Activated T-cell treated with anti-CD3 and anti-CD28 coated beads for 4 hours (primary cell): ENCODE data around the gene INTS1.
"Not testable (repeated sequence)": the region's sequence is repeated elsewhere in the genome, so short reads cannot be mapped to it uniquely, and the experiment has no call there.

Experiments
- DNase-seq: peaks from one replicate; pipeline ENCODE4 v3.0.0-alpha.2; 2020

The INTS1 gene

GRCh38 chr7:1531263-1531978 is 27.2 kb upstream of the INTS1 start:
- peak; percentile 31 for DNase-seq

- DNase-seq, result no peak
Observed at GRCh38 chr7:1530946-1531262, 26.7 kb upstream of the INTS1 start.

GRCh38 chr7:1529383-1530116 is 25.4 kb upstream of the INTS1 start:
- DNase-seq, result no peak

- no peak for DNase-seq
Observed at GRCh38 chr7:1526271-1526754, 22.1 kb upstream of the INTS1 start.

GRCh38 chr7:1525409-1525808 is 21.2 kb upstream of the INTS1 start:
- DNase-seq, result no peak

- DNase-seq, result no peak
Observed at GRCh38 chr7:1523844-1524243, 19.7 kb upstream of the INTS1 start.

- no peak for DNase-seq
Observed at GRCh38 chr7:1523208-1523607, 19.0 kb upstream of the INTS1 start.

GRCh38 chr7:1521456-1521855 is 17.3 kb upstream of the INTS1 start:
- DNase-seq, result no peak

GRCh38 chr7:1520539-1521234 is 16.5 kb upstream of the INTS1 start:
- DNase-seq, result no peak

GRCh38 chr7:1519322-1519922 is 15.2 kb upstream of the INTS1 start:
- DNase-seq, result not testable (repeated sequence)

- no peak for DNase-seq
Observed at GRCh38 chr7:1516586-1517251, 12.5 kb upstream of the INTS1 start.

- not testable (repeated sequence) for DNase-seq
Observed at GRCh38 chr7:1515509-1515967, 11.3 kb upstream of the INTS1 start.

- no peak for DNase-seq
Observed at GRCh38 chr7:1514995-1515401, 10.8 kb upstream of the INTS1 start.

GRCh38 chr7:1514407-1514806 is 10.2 kb upstream of the INTS1 start:
- no peak for DNase-seq

GRCh38 chr7:1513657-1514095 is 9.5 kb upstream of the INTS1 start:
- DNase-seq, result no peak

- no peak for DNase-seq
Observed at GRCh38 chr7:1512781-1513656, 8.8 kb upstream of the INTS1 start.

- DNase-seq, result no peak
Observed at GRCh38 chr7:1511444-1512422, 7.5 kb upstream of the INTS1 start.

GRCh38 chr7:1510780-1511154 is 6.6 kb upstream of the INTS1 start:
- no peak for DNase-seq

GRCh38 chr7:1509226-1509625 is 5.0 kb upstream of the INTS1 start:
- no peak for DNase-seq

- DNase-seq, result no peak
Observed at GRCh38 chr7:1508277-1508758, 4.1 kb upstream of the INTS1 start.
